Erythroblast (primary cell): ENCODE results near the gene FGF19.

Experiments
- GATA1 ChIP-seq: IDR thresholded peaks from 2 replicates; pipeline ENCODE4 v1.6.1; 2011; ENCODE audit warnings: low read depth, mild to moderate bottlenecking, control low read depth, low read length, moderate library complexity
- POLR2A ChIP-seq: IDR thresholded peaks from 2 replicates; pipeline ENCODE4 v1.6.1; 2011; ENCODE audit warnings: mild to moderate bottlenecking, low read length

DNA sequence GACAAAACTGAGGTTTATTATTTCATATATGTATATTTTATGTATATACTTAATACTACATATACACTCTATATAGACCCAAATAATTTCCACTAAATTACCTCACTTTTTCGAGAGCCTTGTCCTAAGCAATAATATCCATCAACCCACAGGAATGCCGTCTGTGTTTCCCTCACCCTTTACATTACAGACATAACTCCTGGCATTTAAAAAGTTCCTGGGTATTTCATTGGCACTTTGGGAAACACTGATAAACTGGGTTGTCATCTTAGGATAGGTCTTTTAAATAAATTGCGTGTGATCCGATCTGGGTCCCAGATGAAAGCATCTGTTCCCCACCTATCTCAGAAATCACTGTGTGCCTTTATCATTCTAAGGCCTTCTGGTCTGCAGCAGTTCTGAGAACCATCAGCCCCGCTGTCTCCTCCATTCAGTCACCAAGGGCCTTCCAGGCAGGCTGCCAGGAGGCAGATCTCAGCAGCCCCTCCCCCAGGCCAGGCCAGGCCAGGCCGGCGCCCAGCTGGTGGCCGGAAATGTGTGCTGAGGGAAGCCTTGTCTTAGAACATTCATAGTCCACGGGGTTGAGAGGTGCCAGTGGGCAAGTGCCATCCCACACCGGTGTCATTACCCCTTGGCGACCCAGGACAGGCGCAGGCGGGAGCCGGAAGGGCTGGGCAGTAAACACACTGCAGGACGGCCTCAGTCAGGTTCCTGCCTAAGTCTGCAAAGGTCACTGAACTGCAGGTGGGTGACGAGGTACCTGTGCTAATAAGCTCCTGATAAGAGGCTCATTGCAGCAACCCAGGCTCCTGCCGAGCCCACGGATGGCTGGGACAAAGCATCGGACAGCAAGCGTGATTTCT, 3.3 kb downstream of the FGF19 start:
- no peak for TF ChIP-seq POLR2A
- no peak for TF ChIP-seq GATA1
